H9 (cell line): Measurements from ENCODE around the gene KCNMB4. TPM values are rescaled to one million over a fixed set of nuclear protein-coding genes. Genes with fewer than 3 reads are reported as not detected.

Experiments used
- DNase-seq: peaks from one replicate; pipeline ENCODE4 v3.0.0-alpha.2; 2017
- H2AFZ ChIP-seq: one replicate; pipeline ENCODE4 v1.6.1; 2013; ENCODE audit warnings: mild to moderate bottlenecking, low read length, control low read depth, moderate library complexity
- H2AK5ac ChIP-seq: 2 replicates; pipeline ENCODE4 v1.6.1; 2013; ENCODE audit warnings: low read length, control low read depth, mixed read lengths; ENCODE audit not compliant: insufficient read length
- H2BK120ac ChIP-seq: one replicate; pipeline ENCODE4 v1.6.1; 2013; ENCODE audit warnings: low read depth, mild to moderate bottlenecking, low read length, control low read depth, inconsistent platforms; ENCODE audit not compliant: poor library complexity, severe bottlenecking
- H2BK12ac ChIP-seq: 2 replicates; pipeline ENCODE4 v1.6.1; 2013; ENCODE audit warnings: low read length, control low read depth, mixed read lengths, low read depth; ENCODE audit not compliant: insufficient read length
- H2BK15ac ChIP-seq: 2 replicates; pipeline ENCODE4 v1.6.1; 2013; ENCODE audit warnings: low read depth, low read length, control low read depth
- H2BK20ac ChIP-seq: one replicate; pipeline ENCODE4 v1.6.1; 2013; ENCODE audit warnings: low read depth, mild to moderate bottlenecking, low read length, control low read depth, inconsistent platforms; ENCODE audit not compliant: poor library complexity, severe bottlenecking
- H2BK5ac ChIP-seq: 2 replicates; pipeline ENCODE4 v1.6.1; 2013; ENCODE audit warnings: low read length, control low read depth, mixed read lengths; ENCODE audit not compliant: insufficient read length
- H3K14ac ChIP-seq: 2 replicates; pipeline ENCODE4 v1.6.1; 2013; ENCODE audit warnings: low read length, control low read depth; ENCODE audit not compliant: insufficient read depth
- H3K18ac ChIP-seq: 2 replicates; pipeline ENCODE4 v1.6.1; 2013; ENCODE audit warnings: low read depth, mild to moderate bottlenecking, mixed read lengths, low read length, control low read depth; ENCODE audit not compliant: insufficient read length
- H3K23ac ChIP-seq: 2 replicates; pipeline ENCODE4 v1.6.1; 2013; ENCODE audit warnings: low read length, control low read depth, mixed read lengths, low read depth; ENCODE audit not compliant: insufficient read length
- H3K23me2 ChIP-seq: 2 replicates; pipeline ENCODE4 v1.6.1; 2013; ENCODE audit warnings: low read depth, mild to moderate bottlenecking, mixed read lengths, low read length, control low read depth; ENCODE audit not compliant: insufficient read length, poor library complexity, severe bottlenecking
- H3K27ac ChIP-seq: 2 replicates; pipeline ENCODE4 v1.5.1; 2013; ENCODE audit warnings: low read length, control low read depth, mixed read lengths, low read depth; ENCODE audit not compliant: insufficient read length
- H3K27me3 ChIP-seq: 2 replicates; pipeline ENCODE4 v1.6.1; 2013; ENCODE audit warnings: low read length, control low read depth, inconsistent platforms; ENCODE audit not compliant: insufficient read depth
- H3K4ac ChIP-seq: 2 replicates; pipeline ENCODE4 v1.6.1; 2013; ENCODE audit warnings: low read depth, mild to moderate bottlenecking, control low read depth, inconsistent platforms, low read length, moderate library complexity
- H3K4me1 ChIP-seq: 2 replicates; pipeline ENCODE4 v1.6.1; 2013; ENCODE audit warnings: low read length, control low read depth, inconsistent platforms; ENCODE audit not compliant: insufficient read depth
- H3K4me2 ChIP-seq: 2 replicates; pipeline ENCODE4 v1.6.1; 2013; ENCODE audit warnings: low read length, control low read depth, mixed read lengths; ENCODE audit not compliant: insufficient read length, insufficient read depth
- H3K56ac ChIP-seq: 2 replicates; pipeline ENCODE4 v1.6.1; 2013; ENCODE audit warnings: low read depth, mild to moderate bottlenecking, mixed read lengths, low read length, control low read depth; ENCODE audit not compliant: insufficient read length
- H3K79me1 ChIP-seq: 2 replicates; pipeline ENCODE4 v1.6.1; 2013; ENCODE audit warnings: low read depth, mild to moderate bottlenecking, moderate library complexity, low read length, control low read depth, inconsistent platforms; ENCODE audit not compliant: insufficient read depth, poor library complexity, severe bottlenecking
- H3K79me2 ChIP-seq: 2 replicates; pipeline ENCODE4 v1.6.1; 2013; ENCODE audit warnings: low read length, control low read depth, inconsistent platforms; ENCODE audit not compliant: insufficient read depth
- H3K9ac ChIP-seq: 2 replicates; pipeline ENCODE4 v1.6.1; 2013; ENCODE audit warnings: low read length, control low read depth, mixed read lengths; ENCODE audit not compliant: insufficient read length; ENCODE audit errors: extremely low read depth
- H3K9me3 ChIP-seq: one replicate; pipeline ENCODE4 v1.6.1; 2013; ENCODE audit warnings: low read depth, low read length, inconsistent platforms; ENCODE audit not compliant: control insufficient read depth
- H3T11ph ChIP-seq: one replicate; pipeline ENCODE4 v1.6.1; 2013; ENCODE audit warnings: mild to moderate bottlenecking, low read length, control low read depth, inconsistent platforms
- H4K20me1 ChIP-seq: one replicate; pipeline ENCODE4 v1.6.1; 2013; ENCODE audit not compliant: control insufficient read depth, insufficient read length, insufficient read depth
- H4K5ac ChIP-seq: 2 replicates; pipeline ENCODE4 v1.6.1; 2013; ENCODE audit warnings: low read depth, mild to moderate bottlenecking, mixed read lengths, low read length, control low read depth; ENCODE audit not compliant: insufficient read length
- H4K8ac ChIP-seq: replicated peaks from 2 replicates; pipeline ENCODE4 v1.6.1; 2013; ENCODE audit warnings: low read length, control low read depth, mixed read lengths, low read depth; ENCODE audit not compliant: insufficient read length
- H4K91ac ChIP-seq: 2 replicates; pipeline ENCODE4 v1.6.1; 2013; ENCODE audit warnings: low read depth, mild to moderate bottlenecking, moderate library complexity, mixed read lengths, low read length, control low read depth; ENCODE audit not compliant: insufficient read length
- H3K27ac Mint-ChIP-seq, 3 experiments: 2 replicates in 2 of 3; 3 replicates in 1 of 3; pipeline ENCODE4 v1.8.0; 2020 to 2021; ENCODE audit warnings: mixed read lengths in 3 of 3, mild to moderate bottlenecking in 1 of 3, moderate library complexity in 1 of 3
- H3K27me3 Mint-ChIP-seq: 2 replicates; pipeline ENCODE4 v1.8.0; 2021; ENCODE audit warnings: low read depth, mild to moderate bottlenecking, moderate library complexity, mixed read lengths
- H3K36me3 Mint-ChIP-seq, 3 experiments: 2 replicates in 2 of 3; 3 replicates in 1 of 3; pipeline ENCODE4 v1.8.0; 2020 to 2021; ENCODE audit warnings: low read depth in 3 of 3, mixed read lengths in 3 of 3; ENCODE audit not compliant: insufficient read depth in 1 of 3
- H3K4me1 Mint-ChIP-seq, 2 experiments: 2 replicates each; pipeline ENCODE4 v1.8.0; 2020; ENCODE audit warnings: mixed read lengths in 2 of 2
- H3K4me3 Mint-ChIP-seq, 2 experiments: 2 replicates in 1 of 2; 3 replicates in 1 of 2; pipeline ENCODE4 v1.8.0; 2020 to 2021; ENCODE audit warnings: mild to moderate bottlenecking in 2 of 2, mixed read lengths in 2 of 2, moderate library complexity in 1 of 2
- H3K9me3 Mint-ChIP-seq, 2 experiments: 2 replicates in 1 of 2; 3 replicates in 1 of 2; pipeline ENCODE4 v1.8.0; 2020; ENCODE audit warnings: mild to moderate bottlenecking in 2 of 2, mixed read lengths in 2 of 2, moderate library complexity in 1 of 2
- CTCF ChIP-seq: fragments of 200-600 bp; sonication (generic); conservative IDR thresholded peaks from 3 replicates; pipeline ENCODE4 v1.8.0; 2021; ENCODE audit warnings: antibody characterized with exemption, mild to moderate bottlenecking
- WGBS: extraction: QIAGEN DNeasy Blood & Tissue Kit; methylation state at CpG from one replicate; pipeline ENCODE4 v1.1.7; 2013; ENCODE audit warnings: missing lambda C conversion rate, low lambda C conversion rate, mixed read lengths; ENCODE audit not compliant: insufficient read length; ENCODE audit errors: extremely low coverage; 5-methylcytosine and 5-hydroxymethylcytosine counted together
- total RNA-seq: library from RNA; stranded (reverse); gene quantifications from 2 replicates; pipeline ENCODE4 v1.2.1, GENCODE V29; 2021

The KCNMB4 gene
- total RNA-seq, 1 experiment from 2014 or later: 16.2 TPM

- H3K36me3 Mint-ChIP-seq: peaks cover 10 to 23% (median 19%) of the 10 kb centered on the region in 3 experiments
- no peak overlapping the region for H3K23ac ChIP-seq
- no peak overlapping the region for H3T11ph ChIP-seq
- no CpG with 5 or more reads among the region's 6 CpGs for WGBS
- no peak overlapping the region for H2BK20ac ChIP-seq
- H4K5ac ChIP-seq: no peak overlapping the region
- no peak for TF ChIP-seq CTCF
- H3K9ac ChIP-seq: no peak overlapping the region
- H3K4me1 Mint-ChIP-seq: no peaks in the 10 kb centered on the region
- H3K18ac ChIP-seq: no peak overlapping the region
- no peak overlapping the region for H3K27ac Mint-ChIP-seq
- H2BK5ac ChIP-seq: no peak overlapping the region
- H3K27me3 Mint-ChIP-seq: no peaks in the 10 kb centered on the region
- H4K20me1 ChIP-seq: no peaks in the 10 kb centered on the region
- no peak overlapping the region for H2AFZ ChIP-seq
- H3K27ac ChIP-seq: no peak overlapping the region
- H3K4me1 ChIP-seq: no peaks in the 10 kb centered on the region
- H3K9me3 Mint-ChIP-seq: no peaks in the 10 kb centered on the region
- H3K79me2 ChIP-seq: no peaks in the 10 kb centered on the region
- H3K27me3 ChIP-seq: no peaks in the 10 kb centered on the region
- peaks cover 2% of the 10 kb centered on the region for H3K79me1 ChIP-seq
- H3K4me2 ChIP-seq: no peak overlapping the region
- no peak overlapping the region for H2AK5ac ChIP-seq
- no peak for DNase-seq
- no peak overlapping the region for H2BK12ac ChIP-seq
- no peak overlapping the region for H3K56ac ChIP-seq
- H3K14ac ChIP-seq: no peak overlapping the region
- H3K23me2 ChIP-seq: no peaks in the 10 kb centered on the region
- no peak overlapping the region for H2BK15ac ChIP-seq
- H3K9me3 ChIP-seq: no peaks in the 10 kb centered on the region
- H3K4ac ChIP-seq: no peak overlapping the region
- H2BK120ac ChIP-seq: no peak overlapping the region
- H4K91ac ChIP-seq: no peak overlapping the region
- no peak overlapping the region for H4K8ac ChIP-seq
- H3K4me3 Mint-ChIP-seq: no peak overlapping the region
Observed at GRCh38 chr12:70399311-70399710, 33.2 kb downstream of the KCNMB4 start.
